ENCODE data around the gene LEUTX. TPM values are rescaled to one million over a fixed set of nuclear protein-coding genes. Genes with fewer than 3 reads are reported as not detected.

The LEUTX gene, protein sequence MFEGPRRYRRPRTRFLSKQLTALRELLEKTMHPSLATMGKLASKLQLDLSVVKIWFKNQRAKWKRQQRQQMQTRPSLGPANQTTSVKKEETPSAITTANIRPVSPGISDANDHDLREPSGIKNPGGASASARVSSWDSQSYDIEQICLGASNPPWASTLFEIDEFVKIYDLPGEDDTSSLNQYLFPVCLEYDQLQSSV
- not detected in 2 replicates for total RNA-seq

DNA sequence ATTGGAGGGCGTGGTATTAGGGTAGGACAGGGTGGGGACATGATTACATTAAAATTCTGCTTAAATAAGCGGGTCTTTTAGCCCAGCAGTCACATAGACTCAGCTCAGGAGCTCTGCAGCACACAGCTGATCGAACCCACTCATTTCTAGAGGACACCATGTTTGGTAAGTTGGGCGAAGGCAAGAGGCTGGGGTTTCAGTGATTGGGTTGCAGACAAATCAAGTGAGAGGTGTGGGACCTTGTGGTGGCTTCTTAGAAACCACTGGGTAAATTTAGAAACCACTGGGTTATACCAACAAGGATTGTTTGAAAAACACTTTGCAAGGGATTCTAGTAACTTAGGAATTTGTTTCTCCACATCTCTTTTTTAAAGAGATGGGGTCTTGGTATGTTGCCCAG lies at the start of gene LEUTX:
Gene LEUTX (plus strand): TSS at position 92 of the 400 bp plus-strand sequence. CDS start 67 bp downstream, at position 159.

DNA sequence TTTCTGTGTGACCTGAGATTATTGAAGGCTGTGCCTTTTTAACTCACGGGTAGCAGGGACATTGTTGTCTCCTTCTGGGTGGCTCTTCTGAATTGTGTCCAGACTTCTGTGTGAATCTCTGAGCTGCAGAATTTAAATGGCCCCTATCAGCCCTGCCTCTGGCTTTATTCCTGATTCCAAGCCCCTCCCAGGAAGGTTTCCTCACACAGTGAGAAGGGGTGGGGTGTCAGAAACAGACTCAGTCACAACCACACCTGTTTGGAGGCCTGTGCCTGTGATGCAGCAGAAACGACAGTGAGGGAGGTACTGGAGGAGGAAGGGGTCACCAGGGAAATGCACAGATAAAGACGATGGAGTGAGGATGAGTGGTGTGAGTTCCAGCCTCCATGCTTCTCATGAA lies 40.8 kb upstream of the LEUTX start, which contains the start of gene CLC:
Gene CLC (minus strand): TSS at position 139 of the 400 bp plus-strand sequence. CDS start 77 bp downstream, at position 62.

DNA sequence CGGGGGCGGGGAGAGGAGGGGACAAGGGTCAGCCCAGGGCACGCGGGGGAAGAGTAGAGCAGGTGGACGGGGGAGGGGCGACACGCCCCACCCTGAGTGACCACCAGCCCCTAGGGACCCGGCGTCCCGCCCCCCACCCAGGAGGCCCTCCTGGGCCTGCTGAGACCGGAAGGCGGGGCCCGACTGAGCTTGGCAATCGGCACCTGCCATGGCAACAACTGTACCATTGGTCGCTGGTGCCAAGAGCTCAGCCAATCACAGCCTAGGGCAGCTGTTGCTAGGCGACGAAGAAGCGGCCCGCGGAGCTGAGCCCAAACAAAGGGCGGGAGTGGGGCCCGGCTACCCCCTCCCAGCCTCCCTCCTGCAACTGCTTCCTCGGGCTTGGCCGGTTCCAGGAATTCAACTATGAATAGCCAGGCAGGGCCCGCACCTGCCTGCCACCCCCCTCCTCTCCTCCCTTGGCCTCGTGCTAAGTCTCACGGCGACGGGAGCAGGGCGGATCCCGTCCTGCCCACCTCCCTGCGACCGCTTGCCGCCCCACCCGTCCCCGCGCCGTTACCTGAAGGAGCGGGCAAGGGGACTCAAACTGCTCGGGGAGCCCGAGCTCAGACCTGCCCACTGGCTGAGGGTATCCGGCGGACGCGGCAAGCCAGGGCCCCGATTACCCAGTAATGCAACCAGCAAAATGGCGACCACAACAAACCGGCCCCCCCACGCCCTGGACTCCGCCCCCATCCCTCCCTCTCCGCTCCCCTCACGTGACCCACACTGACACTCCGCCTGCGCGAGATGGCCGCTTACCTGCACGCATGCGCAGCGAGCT lies 55.0 kb downstream of the LEUTX start, which contains the start of gene DYRK1B:
Gene DYRK1B (minus strand): TSS at position 699 of the 823 bp plus-strand sequence. CDS start 2,295 bp downstream, outside the sequence.

Small RNA genes lying within 50 kb of the gene (small RNA-seq; reads per million reads assigned to genes)
- gene MIR6719 = not detected

Other genes starting within 250 kb of the LEUTX start
- gene EID2B, start 246.0 kb upstream of the LEUTX start, total RNA-seq = 3.2 and 4.4 TPM in 2 replicates
- 10.8 and 13.1 TPM in 2 replicates for gene EID2, start 238.7 kb upstream of the LEUTX start, total RNA-seq
- gene LGALS13, start 176.3 kb upstream of the LEUTX start, total RNA-seq = not detected in 2 replicates
- gene LGALS16, start 122.9 kb upstream of the LEUTX start, total RNA-seq = not detected in 2 replicates
- not detected in 2 replicates for gene LGALS14, start 74.4 kb upstream of the LEUTX start, total RNA-seq
- gene CLC, start 40.8 kb upstream of the LEUTX start, total RNA-seq = not detected in 2 replicates
- gene DYRK1B, start 55.3 kb downstream of the LEUTX start, total RNA-seq = 12.2 and 15.6 TPM in 2 replicates
- 180 and 203 TPM in 2 replicates for gene FBL, start 67.5 kb downstream of the LEUTX start, total RNA-seq
- 0.07 TPM in 1 of 2 replicates, not detected in the other for gene FCGBP, start 155.8 kb downstream of the LEUTX start, total RNA-seq
- gene PSMC4, start 192.3 kb downstream of the LEUTX start, total RNA-seq = 97.2 and 117 TPM in 2 replicates
- 3.3 and 3.9 TPM in 2 replicates for gene ZNF546, start 218.2 kb downstream of the LEUTX start, total RNA-seq